Frontal cortex (tissue), 4 donors: ENCODE results near the gene TUBB. TPM values are rescaled to one million over a fixed set of nuclear protein-coding genes. Genes with fewer than 3 reads are reported as not detected.
A peak's percentile ranks its signal among the peaks of the same experiment; 100 is the strongest.
"Not testable (repeated sequence)": the region's sequence is repeated elsewhere in the genome, so short reads cannot be mapped to it uniquely, and the experiment has no call there.

Experiments
- DNase-seq, 2 donors: peaks; one replicate each; pipeline ENCODE4 v3.0.0; 2012; ENCODE audit warnings: low spot score in 2 of 2
- FAIRE-seq: peaks from 2 replicates; lab custom pipeline; 2012; peaks lifted over from hg19 to GRCh38; lab: Jason Lieb, UNC
- total RNA-seq: library from RNA; depleted of rRNA; stranded (reverse); fragments of >200 nt; gene quantifications from one replicate; pipeline ENCODE4 v1.2.3, GENCODE V29; 2014
- donor health status: control.
- donor health status: control.
- donor health status: control.

The TUBB gene
- total RNA-seq, 1 donor from 2014 or later, result 1,325 TPM

DNA sequence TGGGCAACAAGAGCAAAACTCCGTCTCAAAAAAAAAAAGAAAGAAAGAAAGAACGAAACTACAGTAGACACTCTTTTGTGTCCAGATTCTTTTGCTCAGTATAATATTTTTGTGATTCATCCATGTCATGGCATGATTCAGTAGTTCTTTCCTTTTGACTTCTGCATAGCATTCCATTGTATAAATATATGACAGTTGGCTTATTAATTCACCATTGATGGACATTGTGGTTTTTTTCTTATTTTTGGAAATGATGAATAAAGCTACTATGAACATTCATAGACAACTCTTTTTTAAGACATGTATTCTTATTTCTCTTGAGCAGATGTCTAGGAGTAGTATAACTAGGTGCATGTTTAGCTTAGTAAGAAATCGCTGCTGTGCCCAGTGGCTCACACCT is 34.5 kb downstream of the TUBB start:
- no peak for DNase-seq
- no peak for FAIRE-seq

DNA sequence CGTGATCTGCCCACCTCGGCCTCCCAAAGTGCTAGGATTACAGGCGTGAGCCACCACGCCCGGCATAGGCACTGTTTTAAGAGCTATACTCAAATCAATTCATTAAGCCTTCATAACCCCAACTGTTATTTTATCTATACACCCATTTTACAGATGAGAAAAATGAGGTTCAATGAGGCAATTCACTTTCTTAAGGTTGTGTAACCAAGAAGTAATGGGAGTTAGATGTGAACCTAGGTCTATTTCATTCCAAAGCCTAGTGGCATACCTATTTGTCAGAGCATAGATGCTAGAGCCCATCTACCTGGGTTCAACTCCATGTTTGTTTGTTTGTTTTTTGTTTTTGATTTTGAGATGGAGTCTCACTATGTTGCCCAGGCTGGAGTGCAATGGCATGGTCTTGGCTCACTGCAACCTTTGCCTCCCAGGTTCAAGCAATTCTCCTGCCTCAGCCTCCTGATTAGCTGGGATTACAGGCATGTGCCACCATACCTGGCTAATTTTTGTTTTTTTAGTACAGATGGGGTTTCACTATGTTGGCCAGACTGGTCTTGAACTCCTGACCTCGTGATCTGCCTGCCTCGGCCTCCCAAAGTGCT is 36.4 kb downstream of the TUBB start:
- not testable (repeated sequence) for DNase-seq, FAIRE-seq

DNA sequence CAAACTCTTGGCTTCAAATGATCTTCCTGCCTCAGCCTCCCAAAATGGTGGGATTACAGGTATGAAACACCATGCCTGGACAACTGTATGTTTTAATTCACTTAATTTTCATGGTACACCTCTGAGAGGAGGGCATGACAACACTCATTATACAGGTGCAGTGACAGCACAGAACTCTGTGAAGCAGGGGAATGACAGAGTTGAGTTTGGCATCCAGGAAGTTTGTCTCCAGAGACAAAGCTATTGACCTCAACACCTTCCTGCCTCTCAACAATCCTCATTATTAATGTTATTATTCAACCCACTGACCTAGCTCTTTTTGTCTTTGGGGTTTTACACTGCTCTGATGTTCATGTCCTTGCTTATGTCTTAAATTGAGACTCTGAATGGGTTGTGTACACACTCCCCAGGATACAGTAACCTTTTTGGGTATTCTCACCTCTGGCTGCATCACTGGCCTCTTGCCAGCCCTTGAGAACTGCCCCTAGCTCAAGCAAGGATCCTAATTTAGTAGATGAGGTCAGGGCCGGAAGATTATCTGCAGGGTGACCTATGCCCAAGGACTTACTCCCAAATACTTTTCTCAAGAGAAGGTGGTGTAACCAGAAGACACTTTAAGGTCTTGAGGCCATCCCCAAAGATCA is 37.2 kb downstream of the TUBB start:
- FAIRE-seq, result no peak

DNA sequence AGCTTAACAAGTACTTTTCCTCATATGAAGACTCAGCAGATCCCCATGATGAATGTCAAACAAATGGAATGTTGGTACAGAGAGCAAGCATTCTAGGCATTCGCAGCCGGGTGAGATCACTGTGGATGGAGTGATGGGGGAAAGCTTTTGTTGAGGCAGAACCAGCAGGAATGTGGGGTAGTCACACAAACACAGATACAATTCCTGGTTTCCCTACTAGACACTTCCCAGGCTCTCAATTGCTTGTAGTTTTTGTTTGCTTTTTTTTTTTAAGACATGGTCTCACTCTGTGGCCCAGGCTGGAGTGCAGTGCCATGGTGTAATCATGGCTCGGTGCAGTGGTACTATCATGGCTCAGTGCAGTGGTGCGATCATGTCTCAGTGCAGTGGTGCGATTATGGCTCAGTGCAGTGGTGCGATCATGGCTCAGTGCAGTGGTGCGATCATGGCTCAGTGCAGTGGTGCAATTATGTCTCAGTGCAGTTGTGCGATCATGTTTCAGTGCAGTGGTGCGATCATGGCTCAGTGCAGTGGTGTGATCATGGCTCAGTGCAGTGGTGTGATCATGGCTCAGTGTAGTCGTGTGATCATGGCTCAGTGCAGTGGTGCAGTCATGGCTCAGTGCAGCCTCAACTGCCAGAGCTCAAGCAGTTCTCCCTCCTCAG is 39.6 kb downstream of the TUBB start:
- FAIRE-seq, result no peak
- no peak for DNase-seq

More for the DNA sequence above, 37.2 kb downstream of the TUBB start:
- no peak for DNase-seq

DNA sequence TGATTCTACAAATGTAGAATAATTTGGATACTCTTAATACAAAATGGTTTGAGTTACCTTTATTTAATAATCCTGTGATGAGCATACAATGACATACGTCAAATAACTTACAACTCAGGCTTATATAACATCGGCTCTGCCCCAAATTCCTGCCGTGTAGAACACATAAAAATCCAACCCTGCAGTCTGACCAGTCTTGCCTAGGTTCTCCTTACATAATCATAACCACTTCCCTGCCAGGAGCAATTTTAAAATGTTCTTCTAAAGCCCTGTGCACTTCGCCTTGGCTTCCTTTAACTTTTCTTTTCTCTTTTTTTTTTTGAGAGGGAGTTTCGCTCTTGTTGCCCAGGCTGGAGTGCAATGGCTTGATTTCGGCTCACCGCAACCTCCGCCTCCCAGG is 40.4 kb downstream of the TUBB start:
- DNase-seq (no peak), FAIRE-seq (no peak)

DNA sequence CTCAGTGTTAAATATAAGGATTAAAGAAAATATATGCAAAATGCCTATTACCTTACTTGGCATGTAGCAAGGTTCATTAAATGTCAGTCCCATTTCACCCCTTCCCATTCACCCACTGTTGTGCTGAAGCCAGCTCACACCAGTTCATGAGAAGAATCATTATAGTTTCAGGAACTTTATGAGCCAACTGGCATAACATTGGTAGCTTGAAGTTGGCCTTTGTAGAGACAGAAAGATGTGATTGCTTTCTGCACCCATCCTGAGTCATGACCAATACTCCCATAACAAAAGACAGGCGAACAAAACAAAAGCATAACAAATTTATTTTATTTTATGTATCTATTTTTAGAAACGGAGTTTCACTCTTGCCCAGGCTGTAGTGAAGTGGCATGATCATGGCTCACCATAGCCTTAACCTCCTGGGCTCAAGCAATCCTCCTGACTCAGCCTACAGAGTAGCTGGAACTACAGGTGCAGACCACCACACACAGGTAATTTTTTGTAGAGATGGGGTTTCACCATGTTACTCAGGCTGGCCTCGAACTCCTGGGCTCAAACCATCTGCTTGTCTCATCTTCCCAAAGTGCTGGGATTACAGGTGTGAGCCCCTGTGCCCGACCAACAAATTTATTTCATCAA is 41.8 kb downstream of the TUBB start:
- FAIRE-seq (no peak), DNase-seq (no peak)

DNA sequence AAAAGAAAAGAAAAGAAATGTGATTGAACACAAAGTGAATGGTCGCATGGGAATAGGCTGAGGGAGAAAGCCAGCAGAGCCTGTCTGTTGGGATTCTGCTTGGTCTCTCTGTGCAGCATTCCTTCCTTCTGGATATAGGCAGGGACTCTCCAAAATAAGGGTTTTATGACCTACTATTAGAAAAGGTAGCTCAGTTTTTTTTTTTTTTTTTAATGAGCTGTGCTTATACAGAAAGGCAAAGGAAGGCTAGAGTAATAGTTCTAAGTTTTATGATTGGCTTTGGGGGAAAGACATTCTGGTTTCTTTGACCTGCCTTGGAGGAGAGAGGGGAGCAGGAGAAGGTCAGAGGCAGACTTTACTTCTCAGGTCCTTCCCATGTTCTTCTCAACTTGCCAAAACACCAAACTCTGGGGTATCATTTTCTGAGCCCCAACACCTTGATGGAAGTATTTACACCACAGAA is 43.0 kb downstream of the TUBB start:
- DNase-seq, result no peak
- FAIRE-seq, result no peak

DNA sequence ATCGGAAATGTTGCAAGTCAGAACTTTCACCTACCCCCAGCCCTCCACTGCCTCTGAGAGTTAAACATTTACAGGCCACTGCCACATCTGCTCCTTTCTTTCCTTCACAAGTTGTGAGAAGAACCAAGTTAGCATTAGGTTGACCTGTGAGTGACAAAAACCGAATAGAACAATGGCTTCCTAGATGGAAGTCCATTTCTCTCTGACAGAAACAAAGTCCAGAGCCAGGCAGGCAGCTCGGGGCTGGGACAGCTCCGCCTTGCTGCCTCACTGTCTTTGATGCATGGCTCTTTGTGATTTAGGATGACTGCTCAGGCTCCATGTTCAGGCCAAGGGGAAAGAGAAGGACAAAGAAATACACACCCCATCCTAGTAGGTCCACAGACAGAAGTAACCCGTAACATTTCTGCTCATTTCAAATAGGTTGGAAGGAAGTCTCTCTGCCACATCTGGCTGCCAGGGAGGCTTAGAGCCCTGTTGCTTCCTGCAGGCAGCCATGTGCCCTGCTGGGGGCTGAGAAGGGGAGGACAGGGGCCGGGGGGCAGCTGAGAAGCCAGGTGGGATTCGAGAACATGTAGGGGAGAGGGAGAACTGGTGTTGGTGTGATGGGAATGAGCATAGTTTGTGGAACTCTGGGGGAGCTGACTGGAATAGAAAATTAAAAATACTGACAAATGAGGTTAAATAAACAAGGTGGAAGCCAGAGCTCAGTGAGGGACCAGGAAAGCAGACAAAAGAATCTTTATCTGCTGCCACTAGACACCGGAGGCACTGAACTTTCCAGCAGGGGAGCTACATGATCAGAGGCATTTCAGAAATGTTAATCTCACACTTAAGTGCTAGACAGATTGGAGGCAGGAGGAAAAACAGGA is 43.7 kb downstream of the TUBB start:
- DNase-seq, result no peak
- FAIRE-seq, result no peak

DNA sequence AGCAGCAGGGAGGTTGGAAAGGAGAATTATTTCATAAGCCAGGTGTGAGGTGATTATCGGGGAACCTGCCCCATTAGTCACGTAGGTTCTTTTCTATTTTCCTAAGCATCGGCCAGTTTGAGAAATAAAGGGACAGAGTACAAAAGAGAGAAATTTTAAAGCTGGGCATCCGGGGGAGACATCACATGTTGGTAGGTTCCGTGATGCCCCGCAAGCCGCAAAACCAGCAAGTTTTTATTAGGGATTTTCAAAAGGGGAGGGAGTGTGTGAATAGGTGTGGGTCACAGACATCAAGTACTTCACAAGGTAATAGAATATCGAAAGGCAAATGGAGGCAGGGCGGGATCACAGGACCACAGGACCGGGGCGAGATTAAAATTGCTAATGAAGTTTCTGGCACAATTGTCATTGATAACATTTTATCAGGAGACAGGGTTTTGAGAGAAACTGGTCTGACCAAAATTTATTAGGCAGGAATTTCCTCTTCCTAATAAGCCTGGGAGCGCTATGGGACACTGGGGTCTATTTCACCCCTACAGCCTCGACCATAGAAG is 44.4 kb downstream of the TUBB start:
- FAIRE-seq, DNase-seq: not testable (repeated sequence)

DNA sequence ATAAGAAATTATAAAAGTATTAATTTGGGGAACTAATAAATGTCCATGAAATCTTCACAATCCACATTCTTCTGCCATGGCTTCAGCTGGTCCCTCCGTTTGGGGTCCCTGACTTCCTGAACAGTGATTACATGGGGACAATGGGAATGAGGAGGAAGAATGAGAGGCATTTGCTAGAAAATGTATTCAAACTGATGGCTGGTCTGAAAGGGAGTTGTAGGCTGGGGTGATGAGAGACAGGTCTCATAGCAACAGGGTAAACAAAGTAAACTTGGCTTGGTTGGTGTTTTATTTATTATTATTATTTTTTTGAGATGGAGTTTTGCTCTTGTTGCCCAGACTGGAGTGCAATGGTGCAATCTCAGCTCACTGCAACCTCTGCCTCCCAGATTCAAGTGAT is 45.3 kb downstream of the TUBB start:
- DNase-seq, FAIRE-seq: not testable (repeated sequence)

DNA sequence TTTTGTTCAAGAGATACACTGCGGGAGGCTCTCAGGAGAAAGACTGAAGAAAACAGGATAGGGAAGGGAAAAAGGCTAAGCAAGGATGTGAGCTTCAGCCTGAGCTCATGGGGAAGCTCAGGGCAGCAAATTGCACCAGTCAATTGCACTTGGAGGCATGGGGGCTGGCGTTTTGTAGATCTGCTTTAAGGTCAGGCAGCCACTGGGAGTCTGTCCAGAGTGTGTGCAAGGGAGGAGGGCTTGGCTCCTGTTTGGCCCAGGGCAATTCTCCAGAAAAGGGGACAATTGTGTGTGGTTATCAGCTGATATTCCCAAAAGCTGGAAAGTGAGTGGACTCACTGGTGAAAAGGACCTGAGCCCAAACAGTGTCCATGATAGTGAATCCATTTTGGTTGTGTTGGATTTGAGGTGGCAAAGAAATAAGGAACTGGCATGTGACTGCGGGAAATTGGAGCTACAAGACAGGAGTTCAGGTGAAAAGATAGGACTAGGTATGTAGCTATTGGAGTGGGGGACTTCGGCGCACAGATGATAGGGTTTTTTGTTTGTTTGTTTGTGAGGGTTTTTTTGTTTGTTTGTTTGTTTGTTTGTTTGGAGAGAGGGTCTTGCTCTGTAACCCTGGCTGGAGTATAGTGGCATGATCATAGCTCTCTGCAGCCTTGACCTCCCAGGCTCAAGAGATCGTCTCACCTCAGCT is 46.5 kb downstream of the TUBB start:
- no peak for DNase-seq
- no peak for FAIRE-seq

DNA sequence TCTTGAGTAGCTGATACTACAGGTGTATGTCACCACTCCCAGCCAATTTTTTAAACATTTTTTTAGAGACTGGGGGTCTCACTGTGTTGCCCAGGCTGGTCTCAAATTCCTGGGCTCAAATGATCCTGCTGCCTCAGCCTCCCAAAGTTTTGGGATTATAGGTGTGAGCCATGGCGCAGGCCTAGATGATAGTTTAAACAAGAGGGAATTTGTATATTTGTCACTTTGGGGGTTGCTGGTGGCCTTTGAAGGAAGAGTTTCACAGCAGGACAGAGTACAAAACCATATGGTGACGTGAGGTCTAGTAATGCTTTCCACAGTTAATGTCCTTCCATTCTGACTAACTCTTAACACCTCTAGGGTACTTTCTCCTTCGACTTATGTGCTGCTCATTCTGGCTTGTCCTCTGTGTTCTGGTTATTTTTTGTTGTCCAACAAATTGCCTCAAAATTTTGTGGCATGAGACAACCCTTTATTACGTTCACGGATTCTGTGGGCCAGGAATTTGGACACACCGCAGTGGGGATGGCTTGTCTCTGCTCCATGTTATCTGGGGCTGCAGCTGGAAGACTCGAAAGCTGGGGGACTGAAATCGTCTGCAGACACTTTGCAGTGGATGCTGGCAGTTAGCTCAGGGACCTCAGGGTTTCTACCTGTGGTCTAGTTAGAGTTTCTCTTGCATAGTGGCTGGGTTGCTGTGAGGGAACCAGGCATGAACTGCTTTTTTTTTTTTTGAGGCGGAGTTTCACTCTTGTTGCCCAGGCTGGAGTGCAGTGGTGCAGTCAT is 47.2 kb downstream of the TUBB start:
- no peak for DNase-seq
- no peak for FAIRE-seq

DNA sequence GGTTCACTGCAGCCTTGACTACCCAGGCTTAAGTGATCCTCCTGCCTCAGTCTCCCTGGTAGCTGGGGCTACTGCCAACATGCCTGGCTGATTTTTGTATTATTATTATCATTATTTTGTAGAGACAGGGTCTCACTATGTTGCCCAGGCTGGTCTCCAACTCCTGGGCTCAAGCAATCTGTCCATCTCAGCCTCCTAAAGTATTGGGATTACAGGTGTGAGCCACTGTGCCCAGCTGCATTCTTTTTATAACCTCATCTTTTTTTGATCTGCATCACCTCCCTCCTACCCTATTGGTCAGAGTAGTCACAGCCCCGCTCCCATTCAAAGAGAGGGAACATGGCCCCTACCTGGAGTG is 47.8 kb downstream of the TUBB start:
- FAIRE-seq, result no peak
- DNase-seq, result no peak

DNA sequence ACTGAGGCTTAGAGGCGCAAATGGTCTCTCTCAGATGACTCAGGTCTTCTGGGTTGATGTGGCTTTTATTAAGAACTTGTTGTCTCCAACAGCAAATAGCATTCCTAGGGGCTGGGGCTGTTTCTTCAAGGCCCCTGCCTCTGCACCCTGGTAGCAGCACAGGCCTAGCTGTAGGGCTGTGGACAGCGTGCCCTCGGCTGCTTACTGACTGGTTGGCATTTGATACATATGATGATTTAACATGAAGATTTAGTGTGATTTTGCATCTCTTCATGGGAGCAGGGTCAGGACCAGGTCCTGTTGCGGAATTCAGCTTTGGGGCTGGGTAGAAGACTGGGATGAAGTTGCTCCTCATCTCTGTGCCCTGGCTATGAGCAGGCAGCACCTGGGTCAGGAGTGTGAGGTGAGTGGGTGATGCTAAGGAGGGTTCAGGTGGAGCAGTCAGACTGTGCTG is 48.5 kb downstream of the TUBB start:
- no peak for FAIRE-seq
- no peak for DNase-seq

DNA sequence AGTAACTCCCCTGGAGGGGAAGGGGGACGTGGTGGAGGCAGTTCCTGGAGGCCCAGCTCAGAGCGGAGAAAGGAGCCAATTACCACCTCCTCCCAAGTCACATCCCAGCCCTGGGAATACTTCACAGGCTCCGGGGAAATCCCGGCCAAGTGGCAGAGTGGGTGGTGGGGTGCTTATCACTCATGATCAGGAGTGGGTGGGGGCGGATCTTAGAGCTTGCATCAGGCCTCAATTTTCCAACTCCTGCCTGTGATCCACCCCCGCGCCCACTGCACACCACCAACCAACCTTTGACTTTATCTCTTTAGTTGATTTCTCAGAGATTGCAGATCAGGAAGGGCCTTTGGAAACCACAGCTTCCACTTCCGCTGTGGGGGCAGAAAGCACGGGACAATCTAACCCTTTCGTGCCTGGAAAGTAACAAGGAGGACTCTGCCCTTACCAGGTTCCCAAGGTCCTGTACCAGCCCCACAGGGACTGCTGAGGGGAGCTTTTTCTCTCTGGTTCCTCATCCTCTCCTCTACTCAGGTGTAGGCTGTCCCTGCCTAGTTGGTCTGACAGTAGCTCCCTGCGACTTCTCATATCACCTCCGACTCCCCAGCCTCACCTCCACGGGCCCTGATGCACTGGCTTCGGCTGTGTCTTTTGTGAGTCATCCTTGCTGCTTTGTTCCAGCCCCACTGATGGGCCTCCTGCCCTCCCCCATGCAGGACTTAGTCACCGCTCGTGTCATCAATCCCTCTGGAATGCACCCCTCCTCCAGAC is 49.1 kb downstream of the TUBB start:
- no peak for FAIRE-seq
- peak in 1 of 2 donors; percentile 65 for DNase-seq

DNA sequence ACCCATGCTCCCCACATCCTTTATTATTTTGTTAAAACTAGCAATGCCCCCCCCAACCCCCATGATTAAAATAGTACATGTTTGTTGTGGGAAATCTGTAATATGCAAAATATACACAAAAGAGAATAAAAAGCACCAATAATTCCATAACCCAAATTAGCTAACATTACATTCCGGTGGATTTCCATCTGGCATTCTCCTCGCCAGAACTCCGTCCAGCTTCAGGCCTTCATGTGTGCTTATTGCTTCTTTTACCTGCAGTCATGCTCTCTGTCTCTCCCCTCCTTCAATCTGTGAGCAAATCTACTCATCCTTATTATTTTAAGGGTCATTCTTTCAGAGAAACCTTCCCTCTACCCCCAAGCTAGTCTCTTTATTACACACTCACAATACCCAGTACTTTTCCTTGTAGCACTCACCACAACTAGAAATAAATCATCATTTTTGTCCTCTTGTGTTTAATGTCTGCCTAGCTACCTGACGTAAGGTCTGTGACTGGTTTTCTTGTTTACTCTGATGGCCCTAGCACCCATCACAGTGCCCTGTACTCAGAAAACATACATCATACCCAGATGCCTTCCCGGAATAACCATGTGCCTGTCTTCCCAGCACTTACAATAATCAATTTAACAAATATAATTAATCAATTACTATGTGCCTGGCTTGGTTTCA is 49.8 kb downstream of the TUBB start:
- DNase-seq (no peak), FAIRE-seq (no peak)

DNA sequence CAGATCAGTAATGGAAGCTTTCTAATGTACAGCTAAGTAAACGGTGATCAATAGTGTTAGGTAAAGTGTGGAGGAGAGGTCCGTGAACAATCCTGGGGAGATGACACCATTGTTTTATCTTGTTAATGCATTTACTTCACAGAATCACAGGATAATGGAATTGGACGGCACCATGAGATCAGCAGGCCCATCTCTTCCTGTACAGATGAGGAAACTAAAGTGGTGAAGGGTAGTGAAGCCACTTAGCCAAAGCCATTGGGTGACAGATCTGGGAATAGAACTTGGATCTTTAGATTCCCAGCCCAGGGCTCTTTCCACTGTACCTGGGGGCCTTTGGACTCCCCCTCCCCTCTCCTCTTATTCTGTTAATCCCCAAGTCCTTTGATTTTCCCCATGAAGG is 50.4 kb downstream of the TUBB start:
- FAIRE-seq, result no peak
- DNase-seq, result no peak
